GM18502 (cell line): Measurements from ENCODE around the gene RUFY4.
"Not testable (repeated sequence)": the region's sequence is repeated elsewhere in the genome, so short reads cannot be mapped to it uniquely, and the experiment has no call there.

Experiments used
- ATAC-seq: cut with Tn5 transposase; IDR thresholded peaks from one replicate; pipeline ENCODE4 v1.9.1; 2021; ENCODE audit warnings: mild to moderate bottlenecking; ENCODE audit not compliant: unreplicated experiment, poor library complexity

Gene RUFY4

GRCh38 chr2:218030409-218031195, 38.5 kb upstream of the RUFY4 start:
- ATAC-seq: no peak

- ATAC-seq: no peak
Observed at GRCh38 chr2:218031261-218031660, 37.8 kb upstream of the RUFY4 start.

GRCh38 chr2:218031771-218032257, 37.2 kb upstream of the RUFY4 start:
- no peak for ATAC-seq

GRCh38 chr2:218032336-218033171, 36.5 kb upstream of the RUFY4 start:
- ATAC-seq: no peak

GRCh38 chr2:218033208-218033589, 35.9 kb upstream of the RUFY4 start:
- no peak for ATAC-seq

- ATAC-seq: peak; percentile 6
Observed at GRCh38 chr2:218033590-218034496, 35.2 kb upstream of the RUFY4 start.

- peak; percentile 84 for ATAC-seq
Observed at GRCh38 chr2:218034497-218035213, 34.4 kb upstream of the RUFY4 start.

- ATAC-seq: no peak
Observed at GRCh38 chr2:218035463-218036100, 33.5 kb upstream of the RUFY4 start.

- no peak for ATAC-seq
Observed at GRCh38 chr2:218036371-218036770, 32.7 kb upstream of the RUFY4 start.

- ATAC-seq: no peak
Observed at GRCh38 chr2:218039171-218039570, 29.9 kb upstream of the RUFY4 start.

GRCh38 chr2:218040883-218041282, 28.2 kb upstream of the RUFY4 start:
- ATAC-seq: no peak

GRCh38 chr2:218041302-218042168, 27.5 kb upstream of the RUFY4 start:
- no peak for ATAC-seq

GRCh38 chr2:218043100-218043499, 26.0 kb upstream of the RUFY4 start:
- ATAC-seq: no peak

- ATAC-seq: no peak
Observed at GRCh38 chr2:218043701-218044109, 25.3 kb upstream of the RUFY4 start.

GRCh38 chr2:218044599-218044998, 24.5 kb upstream of the RUFY4 start:
- not testable (repeated sequence) for ATAC-seq

GRCh38 chr2:218046238-218046637, 22.8 kb upstream of the RUFY4 start:
- peak; percentile 85 for ATAC-seq

GRCh38 chr2:218047536-218048225, 21.4 kb upstream of the RUFY4 start:
- ATAC-seq: no peak

- no peak for ATAC-seq
Observed at GRCh38 chr2:218051903-218052302, 17.1 kb upstream of the RUFY4 start.
